GM12878 (cell line): ENCODE results near the gene APOBEC2. TPM values are rescaled to one million over a fixed set of nuclear protein-coding genes. Genes with fewer than 3 reads are reported as not detected.

Source experiments
- ATAC-seq: fragments of 200-7000 bp; cut with Tn5 transposase; 3 replicates; pipeline ENCODE4 v1.9.1; 2020; ENCODE audit warnings: mild to moderate bottlenecking, moderate library complexity
- BruUV-seq: library from RNA; stranded (reverse); fragments of 400-500 nt; replicated peaks from 2 replicates; lab custom pipeline; 2021; lab: Mats Ljungman, UMichigan
- CTCF ChIA-PET: fragments of 300-600 bp; sonication (Branson Sonifier 250); formaldehyde crosslinking; extraction: SDS; loops from one replicate; lab custom pipeline; 2021; ENCODE audit warnings: inconsistent platforms; lab: Yijun Ruan, JAX
- POLR2A ChIA-PET: fragments of 350-600 bp; formaldehyde crosslinking; extraction: SDS; loops from one replicate; lab custom pipeline; 2021; ENCODE audit warnings: inconsistent platforms; lab: Charles Lee
- RAD21 ChIA-PET: fragments of 300-600 bp; sonication (Branson Sonifier 250); formaldehyde crosslinking; loops from one replicate; lab custom pipeline; 2023; ENCODE audit warnings: antibody characterized with exemption; ENCODE audit not compliant: unreplicated experiment; lab: Charles Lee
- SMC1A ChIA-PET: fragments of 300-600 bp; sonication (Branson Sonifier 250); formaldehyde crosslinking; loops from one replicate; lab custom pipeline; 2023; ENCODE audit not compliant: unreplicated experiment, uncharacterized antibody; lab: Charles Lee
- DNase-seq: peaks from one replicate; pipeline ENCODE4 v3.0.0-alpha.2; 2011; ENCODE audit warnings: low read depth, low spot score
- FAIRE-seq: peaks from 3 replicates; lab custom pipeline; 2011; peaks lifted over from hg19 to GRCh38; lab: Jason Lieb, UNC
- H2AFZ ChIP-seq: 2 replicates; pipeline ENCODE4 v1.6.0; 2011; ENCODE audit warnings: low read depth, low read length, control low read depth; ENCODE audit not compliant: control insufficient read depth
- H3K27ac ChIP-seq: 2 replicates; pipeline ENCODE4 v1.5.1; 2011; ENCODE audit warnings: control low read depth; ENCODE audit not compliant: control insufficient read depth, insufficient read depth
- H3K27me3 ChIP-seq, 2 experiments: replicated peaks in 1 of 2; 2 replicates each; pipeline versions ENCODE4 v1.6.0 to v1.6.1; 2011; ENCODE audit warnings: low read length in 1 of 2; ENCODE audit not compliant: control insufficient read depth in 2 of 2, insufficient read depth in 2 of 2
- H3K36me3 ChIP-seq, 2 experiments: 2 replicates each; pipeline ENCODE4 v1.5.1; 2011; ENCODE audit warnings: low read length in 1 of 2; ENCODE audit not compliant: control insufficient read depth in 2 of 2, insufficient read depth in 2 of 2
- H3K4me1 ChIP-seq: 2 replicates; pipeline ENCODE4 v1.6.1; 2011; ENCODE audit warnings: mild to moderate bottlenecking, low read length, moderate library complexity, mixed read lengths; ENCODE audit not compliant: control insufficient read depth, insufficient read depth
- H3K4me2 ChIP-seq: 2 replicates; pipeline ENCODE4 v1.6.0; 2011; ENCODE audit warnings: control low read depth; ENCODE audit not compliant: control insufficient read depth, insufficient read depth
- H3K4me3 ChIP-seq: fragments of 200-600 bp; sonication (generic); 2 replicates; pipeline ENCODE4 v1.5.1; 2016
- H3K79me2 ChIP-seq: 2 replicates; pipeline ENCODE4 v1.6.0; 2011; ENCODE audit warnings: low read length; ENCODE audit not compliant: control insufficient read depth, insufficient read depth
- H3K9ac ChIP-seq: 2 replicates; pipeline ENCODE4 v1.8.0; 2011; ENCODE audit warnings: low read length, control low read depth, mixed read lengths; ENCODE audit not compliant: control insufficient read depth, insufficient read depth
- H3K9me3 ChIP-seq: replicated peaks from 3 replicates; pipeline ENCODE4 v1.5.1; 2011; ENCODE audit warnings: mild to moderate bottlenecking, low read length; ENCODE audit not compliant: control insufficient read depth, insufficient read depth
- H4K20me1 ChIP-seq: 2 replicates; pipeline ENCODE4 v1.6.0; 2011; ENCODE audit not compliant: control insufficient read depth, insufficient read depth
- CBX3 ChIP-seq: fragments of 200-600 bp; sonication (generic); IDR thresholded peaks from 2 replicates; pipeline ENCODE4 v1.6.1; 2016; ENCODE audit warnings: low read depth, borderline replicate concordance
- CREB1 ChIP-seq: IDR thresholded peaks from 2 replicates; pipeline ENCODE4 v1.6.1; 2012; ENCODE audit warnings: low read depth, mild to moderate bottlenecking, inconsistent platforms
- CREM ChIP-seq: IDR thresholded peaks from 2 replicates; pipeline ENCODE4 v1.6.1; 2014; ENCODE audit warnings: antibody characterized with exemption, low read depth
- GATAD2B ChIP-seq: fragments of 450-650 bp; conservative IDR thresholded peaks from 2 replicates; pipeline ENCODE4 v1.6.1; 2017; ENCODE audit warnings: low read depth, mild to moderate bottlenecking, moderate library complexity
- POLR2A ChIP-seq: IDR thresholded peaks from 2 replicates; pipeline ENCODE4 v1.6.1; 2011; ENCODE audit warnings: low read depth, mild to moderate bottlenecking, low read length
- POU2F2 ChIP-seq: IDR thresholded peaks from 3 replicates; pipeline ENCODE4 v1.6.1; 2011; ENCODE audit warnings: low read depth, mild to moderate bottlenecking, low read length, borderline replicate concordance
- RELA ChIP-seq: fragments of 450-650 bp; IDR thresholded peaks from 2 replicates; pipeline ENCODE4 v1.8.0; 2014; ENCODE audit warnings: borderline replicate concordance; ENCODE audit not compliant: partially characterized antibody
- SMAD1 ChIP-seq: fragments of 450-650 bp; IDR thresholded peaks from 2 replicates; pipeline ENCODE4 v1.6.1; 2018; ENCODE audit warnings: mild to moderate bottlenecking, low read depth; ENCODE audit not compliant: partially characterized antibody
- WRNIP1 ChIP-seq: IDR thresholded peaks from 2 replicates; pipeline ENCODE4 v1.6.1; 2011; ENCODE audit warnings: low read depth, low read length, improper control_type of control experiment, borderline replicate concordance
- YBX1 ChIP-seq: fragments of 450-650 bp; IDR thresholded peaks from 2 replicates; pipeline ENCODE4 v1.6.1; 2016; ENCODE audit warnings: antibody characterized with exemption
- WGBS: methylation state at CpG from one replicate; pipeline ENCODE4 v1.1.6; 2016; ENCODE audit warnings: low lambda C conversion rate; ENCODE audit not compliant: insufficient replicate concordance, insufficient coverage; ENCODE audit errors: missing lambda C conversion rate; 5-methylcytosine and 5-hydroxymethylcytosine counted together
- in situ Hi-C: fragments of 300-500 bp; cut with MboI; formaldehyde crosslinking; loops from 9 replicates; pipeline ENCODE4 v1.14.3; 2018; ENCODE audit warnings: mixed read lengths
- intact Hi-C: fragments of 100-400 bp; cut with micrococcal nuclease; formaldehyde crosslinking; loops from one replicate; pipeline ENCODE4 v1.14.2; 2022; ENCODE audit not compliant: unreplicated experiment
- polyA plus RNA-seq, 11 experiments: library from polyadenylated mRNA; depleted of rRNA in 4 of 11; unstranded in 6 of 11; stranded (reverse) in 5 of 11; fragments of >200 nt; fragmentation: Nextera tagmentation in 4 of 11; fragmentation: Illumina TruSeq in 1 of 11; extraction: Ambion mirVana in 4 of 11; extraction: Trizol in 1 of 11; gene quantifications; 1 replicate in 1 of 11; 2 replicates in 10 of 11; pipeline versions ENCODE4 v1.2.1 to v1.2.3, GENCODE V29; 2011 to 2016; ENCODE audit warnings: inconsistent platforms in 2 of 11, missing spikeins in 2 of 11, low read depth in 1 of 11
- total RNA-seq, 4 experiments: library from RNA; depleted of rRNA in 3 of 4; stranded (reverse); fragments of >200 nt in 3 of 4; fragmentation: Illumina TruSeq in 1 of 4; extraction: Trizol in 1 of 4; gene quantifications; 2 replicates each; pipeline versions ENCODE4 v1.2.1 to v1.2.3, GENCODE V29; 2013 to 2021
- TF ChIP-seq, protein P1 (sequence below): fragments of 450-650 bp; IDR thresholded peaks from 2 replicates; pipeline ENCODE4 v1.6.1; 2016; ENCODE audit warnings: mild to moderate bottlenecking
- TF ChIP-seq, protein P2 (sequence below): fragments of 450-650 bp; IDR thresholded peaks from 2 replicates; pipeline ENCODE4 v1.6.1; 2017; ENCODE audit warnings: mild to moderate bottlenecking, moderate library complexity

The APOBEC2 gene
- total and polyA plus RNA-seq, 10 of the 15 experiments (the other 5 are each of a cell fraction or from before 2014, with no cell fraction given), result 0.11 to 1.4 (median 0.87) TPM; not detected in 6

DNA sequence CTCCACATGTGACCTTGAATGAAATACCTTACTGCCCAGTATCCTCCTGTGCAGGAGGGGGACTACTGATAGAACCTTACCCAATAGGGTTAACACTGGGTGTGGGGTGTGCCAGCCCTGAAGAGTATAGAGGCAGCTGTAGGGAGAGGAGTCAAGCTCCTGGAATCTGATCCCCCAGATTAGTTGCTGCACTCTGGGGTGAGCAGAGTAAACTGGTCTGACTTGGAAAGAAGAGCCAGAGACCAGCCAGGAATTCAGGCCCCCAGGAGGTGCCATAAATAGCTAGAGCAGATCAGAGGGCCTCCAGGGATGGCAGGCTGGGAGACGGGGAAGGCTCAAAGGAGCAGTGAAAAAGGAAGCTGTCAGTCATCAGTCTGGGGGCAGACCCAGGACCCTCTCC, 3.5 kb upstream of the APOBEC2 start:
- RAD21 ChIA-PET, result interaction anchor here (1.1 kb wide), 1 partner anchor 272 kb away, joined by 3 read pairs; no protein-coding TSS in a partner anchor
- no peak for DNase-seq
- H3K36me3 ChIP-seq, result no peaks in the 10 kb centered on the region; a peak in 1 of 4 replicates
- H3K4me1 ChIP-seq, result no peaks in the 10 kb centered on the region
- in situ Hi-C loops, result no loop called here
- WGBS, result 93% methylated on average over 1 of the region's 1 CpG
- no peak overlapping the region for H2AFZ ChIP-seq
- no TSS peak for BruUV-seq
- no peak overlapping the region for H3K9ac ChIP-seq
- POLR2A ChIA-PET, result interaction anchor here (0.7 kb wide), 1 partner anchor 51 kb away, joined by 4 read pairs; no protein-coding TSS in a partner anchor
- no peak for ATAC-seq
- SMC1A ChIA-PET, result interaction anchor here (1.1 kb wide), 1 partner anchor 9 kb away, joined by 3 read pairs; no protein-coding TSS in a partner anchor
- H3K9me3 ChIP-seq, result no peaks in the 10 kb centered on the region
- no peak overlapping the region for H3K4me3 ChIP-seq
- H3K4me2 ChIP-seq, result no peak overlapping the region
- no peak for FAIRE-seq
- no peaks in the 10 kb centered on the region for H3K27me3 ChIP-seq
- no peaks in the 10 kb centered on the region for H4K20me1 ChIP-seq
- H3K79me2 ChIP-seq, result no peaks in the 10 kb centered on the region
- TF ChIP-seq GATAD2B (no peak), WRNIP1 (no peak), CBX3 (no peak), YBX1 (no peak), SMAD1 (no peak), CREM (no peak), POU2F2 (no peak), POLR2A (no peak), CREB1 (no peak), RELA (no peak)
- TF ChIP-seq, protein P1, sequence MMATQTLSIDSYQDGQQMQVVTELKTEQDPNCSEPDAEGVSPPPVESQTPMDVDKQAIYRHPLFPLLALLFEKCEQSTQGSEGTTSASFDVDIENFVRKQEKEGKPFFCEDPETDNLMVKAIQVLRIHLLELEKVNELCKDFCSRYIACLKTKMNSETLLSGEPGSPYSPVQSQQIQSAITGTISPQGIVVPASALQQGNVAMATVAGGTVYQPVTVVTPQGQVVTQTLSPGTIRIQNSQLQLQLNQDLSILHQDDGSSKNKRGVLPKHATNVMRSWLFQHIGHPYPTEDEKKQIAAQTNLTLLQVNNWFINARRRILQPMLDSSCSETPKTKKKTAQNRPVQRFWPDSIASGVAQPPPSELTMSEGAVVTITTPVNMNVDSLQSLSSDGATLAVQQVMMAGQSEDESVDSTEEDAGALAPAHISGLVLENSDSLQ, result no peak
- TF ChIP-seq, protein P2, sequence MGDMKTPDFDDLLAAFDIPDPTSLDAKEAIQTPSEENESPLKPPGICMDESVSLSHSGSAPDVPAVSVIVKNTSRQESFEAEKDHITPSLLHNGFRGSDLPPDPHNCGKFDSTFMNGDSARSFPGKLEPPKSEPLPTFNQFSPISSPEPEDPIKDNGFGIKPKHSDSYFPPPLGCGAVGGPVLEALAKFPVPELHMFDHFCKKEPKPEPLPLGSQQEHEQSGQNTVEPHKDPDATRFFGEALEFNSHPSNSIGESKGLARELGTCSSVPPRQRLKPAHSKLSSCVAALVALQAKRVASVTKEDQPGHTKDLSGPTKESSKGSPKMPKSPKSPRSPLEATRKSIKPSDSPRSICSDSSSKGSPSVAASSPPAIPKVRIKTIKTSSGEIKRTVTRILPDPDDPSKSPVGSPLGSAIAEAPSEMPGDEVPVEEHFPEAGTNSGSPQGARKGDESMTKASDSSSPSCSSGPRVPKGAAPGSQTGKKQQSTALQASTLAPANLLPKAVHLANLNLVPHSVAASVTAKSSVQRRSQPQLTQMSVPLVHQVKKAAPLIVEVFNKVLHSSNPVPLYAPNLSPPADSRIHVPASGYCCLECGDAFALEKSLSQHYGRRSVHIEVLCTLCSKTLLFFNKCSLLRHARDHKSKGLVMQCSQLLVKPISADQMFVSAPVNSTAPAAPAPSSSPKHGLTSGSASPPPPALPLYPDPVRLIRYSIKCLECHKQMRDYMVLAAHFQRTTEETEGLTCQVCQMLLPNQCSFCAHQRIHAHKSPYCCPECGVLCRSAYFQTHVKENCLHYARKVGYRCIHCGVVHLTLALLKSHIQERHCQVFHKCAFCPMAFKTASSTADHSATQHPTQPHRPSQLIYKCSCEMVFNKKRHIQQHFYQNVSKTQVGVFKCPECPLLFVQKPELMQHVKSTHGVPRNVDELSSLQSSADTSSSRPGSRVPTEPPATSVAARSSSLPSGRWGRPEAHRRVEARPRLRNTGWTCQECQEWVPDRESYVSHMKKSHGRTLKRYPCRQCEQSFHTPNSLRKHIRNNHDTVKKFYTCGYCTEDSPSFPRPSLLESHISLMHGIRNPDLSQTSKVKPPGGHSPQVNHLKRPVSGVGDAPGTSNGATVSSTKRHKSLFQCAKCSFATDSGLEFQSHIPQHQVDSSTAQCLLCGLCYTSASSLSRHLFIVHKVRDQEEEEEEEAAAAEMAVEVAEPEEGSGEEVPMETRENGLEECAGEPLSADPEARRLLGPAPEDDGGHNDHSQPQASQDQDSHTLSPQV, result no peak
- no peak overlapping the region for H3K27ac ChIP-seq
- CTCF ChIA-PET, result interaction anchor here (1.7 to 2.2 kb wide), 2 partner anchors 9 to 21 kb away, joined by 3 to 7 read pairs; no protein-coding TSS in a partner anchor
- intact Hi-C loops, result no loop called here
